Gastroesophageal sphincter (tissue), 4 donors: ENCODE data around the gene COG6. TPM values are rescaled to one million over a fixed set of nuclear protein-coding genes. Genes with fewer than 3 reads are reported as not detected.
A peak's percentile ranks its signal among the peaks of the same experiment; 100 is the strongest.

ENCODE experiments used
- ATAC-seq: fragments of 150-250 bp; one replicate; pipeline ENCODE4 v1.9.1; 2016; ENCODE audit warnings: mild to moderate bottlenecking, moderate library complexity
- H3K27ac ChIP-seq, 4 donors: fragments of 200-600 bp; sonication (generic) in 3 of 4; 1 replicate in 3 of 4; 2 replicates in 1 of 4; pipeline ENCODE4 v1.5.1; 2016 to 2019
- H3K27me3 ChIP-seq: fragments of 200-600 bp; sonication (generic); one replicate; pipeline ENCODE4 v1.5.1; 2019
- H3K36me3 ChIP-seq, 2 donors: fragments of 200-600 bp; sonication (generic); one replicate each; pipeline ENCODE4 v1.5.1; 2019; ENCODE audit warnings: control low read depth in 1 of 2
- H3K4me1 ChIP-seq, 3 donors: fragments of 200-600 bp; sonication (generic); 1 replicate in 2 of 3; 2 replicates in 1 of 3; pipeline ENCODE4 v1.5.1; 2016 to 2019; ENCODE audit warnings: control low read depth in 2 of 3
- H3K4me3 ChIP-seq, 2 donors: fragments of 200-600 bp; sonication (generic); one replicate each; pipeline ENCODE4 v1.5.1; 2019; ENCODE audit warnings: mild to moderate bottlenecking in 1 of 2, moderate library complexity in 1 of 2
- H3K9me3 ChIP-seq, 3 donors: fragments of 200-600 bp; sonication (generic); one replicate each; pipeline ENCODE4 v1.5.1; 2017 to 2019; ENCODE audit warnings: control low read depth in 2 of 3
- EP300 ChIP-seq: sonication (generic); formaldehyde crosslinking; IDR thresholded peaks from one replicate; pipeline ENCODE4 v1.6.1; 2017; ENCODE audit warnings: antibody characterized with exemption, mild to moderate bottlenecking
- POLR2A ChIP-seq, 2 donors: fragments of 450-650 bp; IDR thresholded peaks; one replicate each; pipeline ENCODE4 v1.6.1; 2017; ENCODE audit warnings: antibody characterized with exemption in 2 of 2, mild to moderate bottlenecking in 2 of 2, moderate library complexity in 1 of 2
- POLR2AphosphoS5 ChIP-seq: sonication (generic); formaldehyde crosslinking; IDR thresholded peaks from one replicate; pipeline ENCODE4 v1.6.1; 2017; ENCODE audit warnings: antibody characterized with exemption
- WGBS, 2 donors: methylation state at CpG; one replicate each; pipeline ENCODE4 v1.1.5; 2018; ENCODE audit warnings: low coverage in 1 of 2; 5-methylcytosine and 5-hydroxymethylcytosine counted together
- total RNA-seq, 4 donors: library from RNA; depleted of rRNA; stranded (reverse); fragments of >200 nt; gene quantifications; one replicate each; pipeline ENCODE4 v1.1.0, GENCODE V29; 2016
- TF ChIP-seq, protein P1 (sequence below), 4 experiments: fragments of 200-600 bp in 2 of 4; fragments of 450-650 bp in 2 of 4; sonication (generic) in 1 of 4; IDR thresholded peaks; one replicate each; pipeline ENCODE4 v1.5.1; 2017 to 2019; ENCODE audit warnings: antibody characterized with exemption in 4 of 4, mild to moderate bottlenecking in 2 of 4, moderate library complexity in 2 of 4

COG6 gene
- 10 to 100 TPM; 10.5 to 23.2 (median 13.0) TPM for total RNA-seq

DNA sequence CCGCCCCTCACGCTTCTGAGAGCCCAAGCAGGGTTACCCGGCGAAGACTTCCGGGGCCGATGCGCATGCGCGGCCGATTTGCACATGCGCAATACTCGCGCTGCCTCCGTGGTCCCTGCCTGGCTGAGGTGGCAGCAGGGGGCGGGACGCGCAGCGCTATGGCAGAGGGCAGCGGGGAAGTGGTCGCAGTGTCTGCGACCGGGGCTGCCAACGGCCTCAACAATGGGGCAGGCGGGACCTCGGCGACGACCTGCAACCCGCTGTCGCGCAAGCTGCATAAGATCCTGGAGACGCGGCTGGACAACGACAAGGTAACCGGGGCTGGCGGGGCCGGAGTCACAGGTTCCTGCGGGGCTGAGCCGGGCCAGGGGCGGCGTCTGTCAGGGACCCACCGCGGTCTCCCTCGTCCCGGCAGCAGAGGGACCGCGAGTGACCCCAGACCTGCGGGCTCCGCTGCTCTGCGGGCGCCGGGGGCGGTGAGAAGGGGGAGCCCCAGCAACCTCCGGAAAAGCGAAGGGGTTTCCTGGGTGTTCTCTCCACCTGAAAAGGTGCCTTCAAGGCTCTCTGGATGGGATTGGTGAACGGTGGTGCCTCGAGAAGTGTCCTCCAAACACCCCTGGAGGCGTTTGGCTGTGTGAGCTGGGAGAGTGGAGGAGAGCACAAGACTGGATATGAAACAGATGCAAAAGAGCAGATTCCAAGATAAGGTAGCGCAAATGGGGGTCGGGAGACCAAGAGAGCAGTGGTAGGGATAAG lies at the start of gene COG6:
Gene COG6, plus strand, starts transcription at position 94 of the 756 bp plus-strand sequence. Its CDS starts 65 bp downstream, at position 159.
- Histone ChIP-seq H3K27me3 (no peaks in the 10 kb centered on the region), H3K4me1 (peaks cover 0 to 21% (median 0%) of the 10 kb centered on the region in 3 donors), H3K36me3 (peaks cover 0 to 7% of the 10 kb centered on the region in 2 donors), H3K9me3 (no peaks in the 10 kb centered on the region), H3K4me3 (peak within 1 kb of the TSS; percentile 73 to 91), H3K27ac (peak within 1 kb of the TSS in 3 of 4 donors; percentile 70 to 81 (median 73))
- WGBS, 2 donors, result 0% methylated on average over 5 to 9 of the region's 59 CpGs
- TF ChIP-seq EP300 (no peak), POLR2A (IDR thresholded peaks at IDR 0.05) (no peak)
- TF ChIP-seq, protein P1, sequence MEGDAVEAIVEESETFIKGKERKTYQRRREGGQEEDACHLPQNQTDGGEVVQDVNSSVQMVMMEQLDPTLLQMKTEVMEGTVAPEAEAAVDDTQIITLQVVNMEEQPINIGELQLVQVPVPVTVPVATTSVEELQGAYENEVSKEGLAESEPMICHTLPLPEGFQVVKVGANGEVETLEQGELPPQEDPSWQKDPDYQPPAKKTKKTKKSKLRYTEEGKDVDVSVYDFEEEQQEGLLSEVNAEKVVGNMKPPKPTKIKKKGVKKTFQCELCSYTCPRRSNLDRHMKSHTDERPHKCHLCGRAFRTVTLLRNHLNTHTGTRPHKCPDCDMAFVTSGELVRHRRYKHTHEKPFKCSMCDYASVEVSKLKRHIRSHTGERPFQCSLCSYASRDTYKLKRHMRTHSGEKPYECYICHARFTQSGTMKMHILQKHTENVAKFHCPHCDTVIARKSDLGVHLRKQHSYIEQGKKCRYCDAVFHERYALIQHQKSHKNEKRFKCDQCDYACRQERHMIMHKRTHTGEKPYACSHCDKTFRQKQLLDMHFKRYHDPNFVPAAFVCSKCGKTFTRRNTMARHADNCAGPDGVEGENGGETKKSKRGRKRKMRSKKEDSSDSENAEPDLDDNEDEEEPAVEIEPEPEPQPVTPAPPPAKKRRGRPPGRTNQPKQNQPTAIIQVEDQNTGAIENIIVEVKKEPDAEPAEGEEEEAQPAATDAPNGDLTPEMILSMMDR (IDR thresholded peaks at IDR 0.05), result peak in 2 of 4 experiments; percentile 9 to 62
- peak; percentile 97 for ATAC-seq

DNA sequence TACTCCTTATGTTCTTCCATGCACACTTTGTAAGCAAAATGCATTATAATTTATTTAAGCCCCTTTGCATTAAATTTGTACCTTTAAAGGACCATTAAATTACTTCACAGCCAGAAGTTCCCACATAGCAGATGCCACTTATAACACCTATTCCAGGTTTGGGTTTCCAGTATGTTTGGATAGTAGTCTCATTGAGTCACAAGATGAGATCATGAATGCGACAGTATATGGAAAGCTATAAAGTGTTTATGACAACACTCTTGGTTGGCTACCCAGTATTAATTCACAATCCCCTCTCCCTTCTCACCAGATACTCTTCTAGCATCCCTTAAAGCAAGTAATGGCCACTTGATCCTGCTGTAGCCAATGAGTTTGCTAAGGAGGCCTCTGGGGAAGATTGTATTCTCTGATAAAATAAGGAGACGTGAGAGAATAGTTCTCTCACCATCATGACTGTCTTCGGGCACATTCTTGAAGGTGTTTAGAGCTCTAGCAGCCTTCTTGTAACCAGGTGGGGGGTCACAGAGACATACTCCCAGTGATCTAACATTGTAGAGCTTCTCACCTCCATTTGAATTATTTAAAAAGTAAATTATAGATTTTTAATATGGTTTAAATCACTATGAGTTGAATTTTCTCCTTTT lies 49.7 kb upstream of the COG6 start:
- WGBS, 2 donors, result 97 to 100% methylated on average over 3 of the region's 3 CpGs
- H3K9me3 ChIP-seq, result no peaks in the 10 kb centered on the region
- no peaks in the 10 kb centered on the region for H3K27me3 ChIP-seq
- no peak overlapping the region for H3K4me3 ChIP-seq
- no peaks in the 10 kb centered on the region for H3K36me3 ChIP-seq
- H3K4me1 ChIP-seq, result peaks cover 0 to 26% (median 0%) of the 10 kb centered on the region in 3 donors
- ATAC-seq, result no peak
- TF ChIP-seq EP300, result no peak
- no peak for TF ChIP-seq POLR2A (IDR thresholded peaks at IDR 0.05)
- TF ChIP-seq, protein P1 (IDR thresholded peaks at IDR 0.05), result no peak
- no peak for TF ChIP-seq POLR2AphosphoS5
- no peak overlapping the region for H3K27ac ChIP-seq

DNA sequence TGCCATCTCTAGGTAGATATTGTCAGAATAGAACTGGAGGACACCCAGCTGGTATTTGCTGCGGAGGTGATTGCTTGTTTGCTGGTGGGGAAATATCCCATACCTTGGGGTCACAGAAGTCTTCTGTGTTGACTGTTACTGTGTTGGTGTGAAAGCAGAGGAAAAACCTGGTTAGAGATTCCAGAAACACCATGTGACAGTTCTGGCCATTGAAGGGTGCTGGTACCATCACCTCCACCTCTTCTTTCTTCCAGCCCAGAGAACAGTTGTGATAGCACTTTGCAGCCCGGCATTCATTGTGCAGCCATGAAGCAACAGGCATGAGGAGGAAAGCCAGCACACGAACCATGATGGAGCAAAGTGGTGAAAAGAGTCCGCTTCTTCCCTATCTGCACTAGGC lies 47.6 kb upstream of the COG6 start:
- Histone ChIP-seq H3K4me3 (no peak overlapping the region), H3K4me1 (peaks cover 0 to 9% (median 0%) of the 10 kb centered on the region in 3 donors), H3K27ac (no peak overlapping the region), H3K9me3 (no peaks in the 10 kb centered on the region), H3K27me3 (no peaks in the 10 kb centered on the region), H3K36me3 (no peaks in the 10 kb centered on the region)
- ATAC-seq, result no peak
- 100% methylated on average over 1 to 3 of the region's 4 CpGs for WGBS, 2 donors
- TF ChIP-seq POLR2A (IDR thresholded peaks at IDR 0.05), result no peak
- TF ChIP-seq, protein P1 (IDR thresholded peaks at IDR 0.05), result no peak
- TF ChIP-seq POLR2AphosphoS5, result no peak
- TF ChIP-seq EP300, result no peak

DNA sequence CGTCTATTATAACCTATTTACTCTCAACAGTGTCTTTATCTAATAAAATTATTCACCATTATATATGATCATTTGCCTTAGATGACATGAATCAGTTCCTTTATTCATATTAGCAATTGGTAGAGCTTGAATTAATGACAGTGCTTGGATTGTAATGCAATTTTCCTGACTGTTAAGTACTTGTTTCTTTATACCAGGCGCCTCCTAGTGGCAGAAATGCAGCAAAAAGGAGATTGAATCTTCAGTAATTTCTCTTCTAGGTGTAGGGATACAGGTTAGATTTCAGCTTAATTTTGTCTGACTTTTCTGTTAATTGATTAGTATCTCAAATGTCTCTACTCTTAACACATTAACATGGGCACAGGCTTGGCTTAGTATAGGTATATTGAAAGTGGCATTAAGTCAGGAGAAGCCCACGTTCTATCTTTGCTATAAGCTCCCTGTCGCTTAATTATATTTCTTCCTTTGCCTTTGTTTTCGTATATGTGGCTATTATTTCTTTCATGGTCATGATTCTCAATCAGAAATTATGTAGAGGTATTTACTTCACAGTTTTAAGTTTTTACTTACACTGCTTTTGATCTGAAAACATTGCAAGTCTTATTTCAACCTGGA lies 43.3 kb upstream of the COG6 start:
- no peaks in the 10 kb centered on the region for H3K27me3 ChIP-seq
- H3K36me3 ChIP-seq, result no peaks in the 10 kb centered on the region
- ATAC-seq, result no peak
- H3K27ac ChIP-seq, result no peak overlapping the region
- peaks cover 0 to 5% (median 0%) of the 10 kb centered on the region in 3 donors for H3K4me1 ChIP-seq
- no peaks in the 10 kb centered on the region for H3K9me3 ChIP-seq
- no peak overlapping the region for H3K4me3 ChIP-seq
- 52 to 64% methylated on average over 5 of the region's 5 CpGs for WGBS, 2 donors
- TF ChIP-seq POLR2AphosphoS5, result no peak
- TF ChIP-seq POLR2A (IDR thresholded peaks at IDR 0.05), result no peak
- TF ChIP-seq, protein P1 (IDR thresholded peaks at IDR 0.05), result peak; percentile 77 to 93 (median 88)
- TF ChIP-seq EP300, result no peak
